A549 (cell line): Measurements from ENCODE around the gene MAP3K4. TPM values are rescaled to one million over a fixed set of nuclear protein-coding genes. Genes with fewer than 3 reads are reported as not detected.

Source experiments
- ATAC-seq, 2 experiments: fragments of 200-7000 bp in 1 of 2; fragments of >200 bp in 1 of 2; cut with Nextera tagmentation in 1 of 2; cut with Tn5 transposase in 1 of 2; 3 replicates each; pipeline versions ENCODE4 v1.8.0 to v1.9.1; 2018 to 2020; ENCODE audit warnings: mild to moderate bottlenecking in 1 of 2, moderate library complexity in 1 of 2
- CTCF ChIA-PET: fragments of 300-600 bp; sonication (Branson Sonifier 250); formaldehyde crosslinking; extraction: SDS; loops from one replicate; lab custom pipeline; 2021; ENCODE audit warnings: antibody characterized with exemption, inconsistent platforms; lab: Yijun Ruan, JAX
- POLR2A ChIA-PET: fragments of 350-600 bp; formaldehyde crosslinking; extraction: SDS; loops from one replicate; lab custom pipeline; 2021; ENCODE audit warnings: antibody characterized with exemption, inconsistent platforms; lab: Yijun Ruan, JAX
- DNase-seq, 2 experiments: peaks; one replicate each; pipeline versions ENCODE4 v3.0.0 to v3.0.0-alpha.2; 2011 to 2016; ENCODE audit warnings: low read depth in 1 of 2, low spot score in 1 of 2
- FAIRE-seq: peaks from 2 replicates; lab custom pipeline; 2011; peaks lifted over from hg19 to GRCh38; lab: Jason Lieb, UNC
- H3K27ac ChIP-seq, 2 experiments: fragments of >200 bp; sonication (Bioruptor Twin); formaldehyde crosslinking; 3 replicates each; pipeline ENCODE4 v1.5.1; 2016 to 2017
- H3K4me1 ChIP-seq: fragments of >200 bp; sonication (Bioruptor Twin); formaldehyde crosslinking; 3 replicates; pipeline ENCODE4 v1.6.1; 2016
- H3K4me2 ChIP-seq: fragments of >200 bp; sonication (Bioruptor Twin); formaldehyde crosslinking; 3 replicates; pipeline ENCODE4 v1.6.1; 2016
- H3K4me3 ChIP-seq: fragments of >200 bp; sonication (Bioruptor Twin); formaldehyde crosslinking; 3 replicates; pipeline ENCODE4 v1.5.1; 2016
- H3K9me3 ChIP-seq: fragments of >200 bp; sonication (Bioruptor Twin); formaldehyde crosslinking; 3 replicates; pipeline ENCODE4 v1.6.1; 2016
- CBX8 ChIP-seq: fragments of 200-600 bp; sonication (generic); IDR thresholded peaks from 2 replicates; pipeline ENCODE4 v1.6.1; 2016
- CEBPB ChIP-seq, 2 experiments: fragments of >200 bp in 1 of 2; sonication (Bioruptor Twin) in 1 of 2; formaldehyde crosslinking in 1 of 2; IDR thresholded peaks; 2 replicates each; pipeline ENCODE4 v1.6.1; 2012 to 2016
- CTCF ChIP-seq: fragments of >200 bp; sonication (Bioruptor Twin); formaldehyde crosslinking; IDR thresholded peaks from 3 replicates; pipeline ENCODE4 v1.5.1; 2016
- EHF ChIP-seq: fragments of 250-450 bp; sonication (Bioruptor Pico); IDR thresholded peaks from 2 replicates; pipeline ENCODE4 v1.5.0; 2020; ENCODE audit warnings: mild to moderate bottlenecking
- EP300 ChIP-seq, 2 experiments: fragments of >200 bp; sonication (Bioruptor Twin); formaldehyde crosslinking; IDR thresholded peaks; 2 replicates in 1 of 2; 3 replicates in 1 of 2; pipeline ENCODE4 v1.6.1; 2016 to 2017
- FOSB ChIP-seq: fragments of 250-450 bp; sonication (Bioruptor Pico); IDR thresholded peaks from 2 replicates; pipeline ENCODE4 v1.5.0; 2020; ENCODE audit warnings: mild to moderate bottlenecking, moderate library complexity
- FOSL2 ChIP-seq, 2 experiments: fragments of 450-650 bp in 1 of 2; fragments of >200 bp in 1 of 2; sonication (Bioruptor Twin) in 1 of 2; formaldehyde crosslinking; IDR thresholded peaks; 2 replicates each; pipeline versions ENCODE4 v1.5.0 to v1.6.1; 2016 to 2020; ENCODE audit warnings: mild to moderate bottlenecking in 1 of 2, moderate library complexity in 1 of 2
- HEYL ChIP-seq: fragments of 250-450 bp; sonication (Bioruptor Pico); IDR thresholded peaks from 2 replicates; pipeline ENCODE4 v1.8.0; 2021; ENCODE audit warnings: mild to moderate bottlenecking, moderate library complexity
- HOXA7 ChIP-seq: fragments of 250-450 bp; sonication (Bioruptor Pico); IDR thresholded peaks from 2 replicates; pipeline ENCODE4 v1.5.0; 2020; ENCODE audit warnings: mild to moderate bottlenecking, moderate library complexity
- HOXB13 ChIP-seq: fragments of 250-450 bp; sonication (Bioruptor Pico); IDR thresholded peaks from 2 replicates; pipeline ENCODE4 v1.5.0; 2020; ENCODE audit warnings: low read depth, mild to moderate bottlenecking, moderate library complexity
- HOXB5 ChIP-seq: fragments of 250-450 bp; sonication (Bioruptor Pico); IDR thresholded peaks from 2 replicates; pipeline ENCODE4 v1.5.0; 2020; ENCODE audit warnings: mild to moderate bottlenecking, moderate library complexity
- JUNB ChIP-seq: fragments of >200 bp; sonication (Bioruptor Twin); formaldehyde crosslinking; IDR thresholded peaks from 2 replicates; pipeline ENCODE4 v1.6.1; 2016
- MAZ ChIP-seq: fragments of 150-350 bp; IDR thresholded peaks from 2 replicates; pipeline ENCODE4 v1.6.1; 2014; ENCODE audit warnings: antibody characterized with exemption, low read depth, low read length, borderline replicate concordance
- RAD21 ChIP-seq, 2 experiments: fragments of >200 bp in 1 of 2; sonication (Bioruptor Twin) in 1 of 2; formaldehyde crosslinking in 1 of 2; IDR thresholded peaks in 1 of 2; conservative IDR thresholded peaks in 1 of 2; 2 replicates in 1 of 2; 3 replicates in 1 of 2; pipeline ENCODE4 v1.6.1; 2012 to 2018; ENCODE audit warnings: inconsistent platforms in 1 of 2
- RARB ChIP-seq: fragments of 250-450 bp; sonication (Bioruptor Pico); IDR thresholded peaks from 2 replicates; pipeline ENCODE4 v1.8.0; 2021; ENCODE audit warnings: mild to moderate bottlenecking, moderate library complexity
- RCOR1 ChIP-seq: fragments of 150-350 bp; IDR thresholded peaks from 2 replicates; pipeline ENCODE4 v1.6.1; 2014; ENCODE audit warnings: antibody characterized with exemption, low read length, low read depth
- REST ChIP-seq: fragments of 200-600 bp; sonication (generic); IDR thresholded peaks from 2 replicates; pipeline ENCODE4 v1.6.1; 2016; ENCODE audit warnings: antibody characterized with exemption, mild to moderate bottlenecking, moderate library complexity
- RNF2 ChIP-seq: fragments of 200-600 bp; sonication (generic); IDR thresholded peaks from 2 replicates; pipeline ENCODE4 v1.6.1; 2016; ENCODE audit warnings: low read depth, mild to moderate bottlenecking, antibody characterized with exemption, moderate library complexity, borderline replicate concordance
- TP53 ChIP-seq: fragments of 250-450 bp; sonication (Bioruptor Pico); IDR thresholded peaks from 2 replicates; pipeline ENCODE4 v1.5.0; 2021; ENCODE audit warnings: mild to moderate bottlenecking, moderate library complexity
- WGBS: methylation state at CpG from one replicate; pipeline ENCODE4 v1.1.6; 2017; ENCODE audit errors: missing lambda C conversion rate; 5-methylcytosine and 5-hydroxymethylcytosine counted together
- polyA plus RNA-seq, 4 experiments: library from polyadenylated mRNA; depleted of rRNA in 3 of 4; stranded (reverse); fragments of >200 nt; fragmentation: RNase III in 1 of 4; extraction: RNeasy Plus Mini Kit Qiagen cat#74134 plus additional on column Dnase treatment in 1 of 4; gene quantifications; 2 replicates in 3 of 4; 3 replicates in 1 of 4; pipeline ENCODE4 v1.2.3, GENCODE V29; 2011 to 2017
- TF ChIP-seq, protein P1 (sequence below): fragments of 250-450 bp; sonication (Bioruptor Pico); IDR thresholded peaks from 2 replicates; pipeline ENCODE4 v1.5.0; 2020; ENCODE audit warnings: low read depth, mild to moderate bottlenecking, moderate library complexity
- TF ChIP-seq, protein P2 (sequence below): fragments of 250-450 bp; sonication (Bioruptor Pico); IDR thresholded peaks from 2 replicates; pipeline ENCODE4 v1.5.0; 2021; ENCODE audit warnings: mild to moderate bottlenecking, moderate library complexity, borderline replicate concordance

The MAP3K4 gene
- polyA plus RNA-seq, 2 of the 4 experiments (the other 2 are of a cell fraction), result 7.3 to 13.4 TPM

DNA sequence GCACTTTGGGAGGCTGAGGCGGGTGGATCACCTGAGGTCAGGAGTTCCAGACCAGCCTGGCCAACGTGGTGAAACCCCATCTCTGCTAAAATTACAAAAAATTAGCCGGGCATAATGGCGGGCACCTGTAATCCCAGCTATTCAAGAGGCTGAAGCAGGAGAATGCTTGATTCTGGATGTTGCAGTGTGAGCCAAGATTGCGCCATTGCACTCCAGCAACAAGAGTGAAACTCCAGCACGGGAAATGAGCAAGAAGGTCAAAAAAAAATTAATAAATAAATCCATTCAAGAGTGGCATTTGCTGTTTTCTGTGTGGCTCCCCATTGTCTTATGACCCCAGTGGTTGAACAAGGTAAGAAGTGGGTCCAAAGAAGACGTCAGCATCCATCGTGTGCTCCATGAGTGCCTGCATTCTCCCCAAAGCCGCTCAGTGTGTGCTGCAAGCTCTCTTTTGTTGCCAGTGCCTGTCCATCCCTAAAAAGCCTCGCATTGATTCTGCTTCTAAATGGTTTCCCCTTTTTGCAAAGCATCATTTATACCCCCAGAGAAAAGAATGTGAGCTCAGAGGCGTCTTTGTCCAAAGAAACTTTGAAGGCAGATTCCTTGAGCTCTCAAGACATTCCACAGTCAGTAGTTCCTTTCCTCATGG, 38.8 kb upstream of the MAP3K4 start (continued):
- no peak for TF ChIP-seq RAD21 (conservative IDR thresholded peaks at IDR 0.05 in 1 of 2, IDR thresholded peaks at IDR 0.05 in 1 of 2)
- TF ChIP-seq MAZ, result no peak
- TF ChIP-seq, protein P1, sequence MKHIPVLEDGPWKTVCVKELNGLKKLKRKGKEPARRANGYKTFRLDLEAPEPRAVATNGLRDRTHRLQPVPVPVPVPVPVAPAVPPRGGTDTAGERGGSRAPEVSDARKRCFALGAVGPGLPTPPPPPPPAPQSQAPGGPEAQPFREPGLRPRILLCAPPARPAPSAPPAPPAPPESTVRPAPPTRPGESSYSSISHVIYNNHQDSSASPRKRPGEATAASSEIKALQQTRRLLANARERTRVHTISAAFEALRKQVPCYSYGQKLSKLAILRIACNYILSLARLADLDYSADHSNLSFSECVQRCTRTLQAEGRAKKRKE (CRISPR knock-in tag), result no peak
- TF ChIP-seq, protein P2, sequence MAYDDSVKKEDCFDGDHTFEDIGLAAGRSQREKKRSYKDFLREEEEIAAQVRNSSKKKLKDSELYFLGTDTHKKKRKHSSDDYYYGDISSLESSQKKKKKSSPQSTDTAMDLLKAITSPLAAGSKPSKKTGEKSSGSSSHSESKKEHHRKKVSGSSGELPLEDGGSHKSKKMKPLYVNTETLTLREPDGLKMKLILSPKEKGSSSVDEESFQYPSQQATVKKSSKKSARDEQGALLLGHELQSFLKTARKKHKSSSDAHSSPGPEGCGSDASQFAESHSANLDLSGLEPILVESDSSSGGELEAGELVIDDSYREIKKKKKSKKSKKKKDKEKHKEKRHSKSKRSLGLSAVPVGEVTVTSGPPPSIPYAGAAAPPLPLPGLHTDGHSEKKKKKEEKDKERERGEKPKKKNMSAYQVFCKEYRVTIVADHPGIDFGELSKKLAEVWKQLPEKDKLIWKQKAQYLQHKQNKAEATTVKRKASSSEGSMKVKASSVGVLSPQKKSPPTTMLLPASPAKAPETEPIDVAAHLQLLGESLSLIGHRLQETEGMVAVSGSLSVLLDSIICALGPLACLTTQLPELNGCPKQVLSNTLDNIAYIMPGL (CRISPR knock-in tag), result no peak
- TF ChIP-seq EP300 (IDR thresholded peaks at IDR 0.05), result no peak
- TF ChIP-seq CEBPB (IDR thresholded peaks at IDR 0.05), result no peak
- TF ChIP-seq FOSL2 (IDR thresholded peaks at IDR 0.05), result no peak
- no peak for TF ChIP-seq FOSL2 (CRISPR knock-in tag; IDR thresholded peaks at IDR 0.05)
- no peak for TF ChIP-seq HOXB13

GRCh38 chr6:160955508-160956295, 35.9 kb upstream of the MAP3K4 start:
- no peak overlapping the region for H3K27ac ChIP-seq
- 59% methylated on average over 13 of the region's 13 CpGs for WGBS
- FAIRE-seq (no peak), ATAC-seq (no peak), DNase-seq (no peak)
- no peak overlapping the region for H3K4me3 ChIP-seq
- H3K4me1 ChIP-seq, result no peaks in the 10 kb centered on the region; the same call in 2 of the 3 replicates
- ChIA-PET CTCF (interaction anchor here (1.0 kb wide), 1 partner anchor 16 kb away, joined by 3 read pairs; no protein-coding TSS in a partner anchor), POLR2A (no interaction called here)
- H3K4me2 ChIP-seq, result no peak overlapping the region
- no peaks in the 10 kb centered on the region for H3K9me3 ChIP-seq
- TF ChIP-seq CTCF (no peak), TP53 (CRISPR knock-in tag) (no peak), JUNB (no peak), CBX8 (no peak), REST (no peak), RCOR1 (no peak), RNF2 (no peak), HEYL (no peak), HOXA7 (CRISPR knock-in tag) (no peak), HOXB5 (CRISPR knock-in tag) (no peak), FOSB (CRISPR knock-in tag) (no peak), EHF (no peak), RARB (CRISPR knock-in tag) (no peak)
